Measurements from ENCODE around the gene PTPN11.

DNA sequence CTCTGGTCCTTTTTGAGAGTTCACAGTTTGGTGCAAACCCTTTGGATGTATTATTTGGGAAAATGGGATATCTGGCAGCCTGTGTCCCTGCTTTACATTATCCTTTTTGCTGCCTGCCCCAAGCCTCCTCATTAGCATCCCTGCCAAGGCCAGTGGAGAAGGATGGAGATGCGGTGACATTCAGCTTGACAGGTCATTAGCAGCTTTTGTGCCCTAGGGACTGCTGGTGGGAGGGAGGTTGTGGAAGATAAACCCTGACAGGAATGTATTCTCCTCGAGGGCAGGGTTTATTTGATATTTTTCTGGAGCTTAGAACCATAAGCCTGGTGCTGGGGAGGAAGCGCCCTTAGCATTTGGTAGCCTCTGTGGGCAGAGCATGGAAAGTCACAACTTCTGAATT lies 49.3 kb downstream of the PTPN11 start:
- no peak for TF ChIP-seq POLR2A (IDR thresholded peaks at IDR 0.05; ENCODE audit: low read length)
- no peak for TF ChIP-seq GATA1 (IDR thresholded peaks at IDR 0.05; ENCODE audit: low read depth, low read length)

Data from erythroblast (primary cell).